Skin epidermis (tissue), 12 donors: ENCODE data around the gene PARP6.

ENCODE experiments used
- H3K27ac ChIP-seq, 21 experiments: fragments of 200-600 bp; sonication (generic) in 11 of 21; one replicate each; pipeline ENCODE4 v1.5.0; 2020; ENCODE audit warnings: mild to moderate bottlenecking in 3 of 21, inconsistent platforms in 2 of 21, moderate library complexity in 2 of 21
- H3K4me3 ChIP-seq, 7 experiments: fragments of 200-600 bp; sonication (generic) in 2 of 7; one replicate each; pipeline ENCODE4 v1.5.0; 2020; ENCODE audit warnings: inconsistent platforms in 2 of 7, mild to moderate bottlenecking in 2 of 7, moderate library complexity in 1 of 7

The PARP6 gene

GRCh38 chr15:72205273-72205672 is 67.1 kb downstream of the PARP6 start:
- Histone ChIP-seq H3K4me3 (no peak overlapping the region), H3K27ac (peak overlapping the region in 3 of 21 experiments; percentile 30 to 53 (median 42))

GRCh38 chr15:72203507-72203837 is 68.9 kb downstream of the PARP6 start:
- H3K4me3 ChIP-seq: no peak overlapping the region
- peak overlapping the region in 9 of 21 experiments; percentile 47 to 76 (median 69) for H3K27ac ChIP-seq

GRCh38 chr15:72202801-72203506 is 69.4 kb downstream of the PARP6 start:
- H3K27ac ChIP-seq: peak overlapping the region in 15 of 21 experiments; percentile 16 to 76 (median 53)
- H3K4me3 ChIP-seq: no peak overlapping the region

GRCh38 chr15:72202302-72202701 is 70.1 kb downstream of the PARP6 start:
- no peak overlapping the region for H3K4me3 ChIP-seq
- H3K27ac ChIP-seq: peak overlapping the region in 12 of 21 experiments; percentile 16 to 76 (median 58)

GRCh38 chr15:72201391-72201921 is 70.9 kb downstream of the PARP6 start:
- no peak overlapping the region for H3K4me3 ChIP-seq
- H3K27ac ChIP-seq: peak overlapping the region in 4 of 21 experiments; percentile 30 to 69 (median 32)

GRCh38 chr15:72200395-72201237 is 71.7 kb downstream of the PARP6 start:
- H3K27ac ChIP-seq: peak overlapping the region in 6 of 21 experiments; percentile 9 to 69 (median 30)
- H3K4me3 ChIP-seq: no peak overlapping the region

GRCh38 chr15:72199721-72200212 is 72.6 kb downstream of the PARP6 start:
- peak overlapping the region in 2 of 21 experiments; percentile 21 to 69 for H3K27ac ChIP-seq
- H3K4me3 ChIP-seq: no peak overlapping the region

- Histone ChIP-seq H3K4me3 (no peak overlapping the region), H3K27ac (no peak overlapping the region)
Measured at GRCh38 chr15:72199205-72199515, 73.2 kb downstream of the PARP6 start.

GRCh38 chr15:72198356-72199204 is 73.8 kb downstream of the PARP6 start:
- no peak overlapping the region for H3K4me3 ChIP-seq
- H3K27ac ChIP-seq: peak overlapping the region in 1 of 21 experiments; percentile 18

- peak within 1 kb of the TSS in 10 of 21 experiments; percentile 18 to 69 (median 46) for H3K27ac ChIP-seq
- H3K4me3 ChIP-seq: peak within 1 kb of the TSS; percentile 24 to 61 (median 37)
Measured at GRCh38 chr15:72197460-72198355, 74.6 kb downstream of the PARP6 start, which contains the start of gene GRAMD2A. GRAMD2A (minus strand) TSS chr15:72197787.

- H3K4me3 ChIP-seq: peak overlapping the region; percentile 24 to 61 (median 37)
- H3K27ac ChIP-seq: peak overlapping the region in 9 of 21 experiments; percentile 18 to 69 (median 48)
Measured at GRCh38 chr15:72197041-72197459, 75.3 kb downstream of the PARP6 start.

- H3K4me3 ChIP-seq: peak overlapping the region in 3 of 7 experiments; percentile 37 to 61 (median 47)
- H3K27ac ChIP-seq: peak overlapping the region in 1 of 21 experiments; percentile 67
Measured at GRCh38 chr15:72196409-72197040, 75.8 kb downstream of the PARP6 start.

- Histone ChIP-seq H3K27ac (peak overlapping the region in 2 of 21 experiments; percentile 16 to 30), H3K4me3 (no peak overlapping the region)
Measured at GRCh38 chr15:72195101-72195511, 77.2 kb downstream of the PARP6 start.

GRCh38 chr15:72193836-72194396 is 78.4 kb downstream of the PARP6 start:
- no peak overlapping the region for H3K4me3 ChIP-seq
- H3K27ac ChIP-seq: no peak overlapping the region

GRCh38 chr15:72192416-72192815 is 79.9 kb downstream of the PARP6 start:
- Histone ChIP-seq H3K27ac (no peak overlapping the region), H3K4me3 (no peak overlapping the region)
